Keratinocyte (primary cell): ENCODE results near the gene CACNA2D2. TPM values are rescaled to one million over a fixed set of nuclear protein-coding genes. Genes with fewer than 3 reads are reported as not detected.

Source experiments
- DNase-seq: peaks from one replicate; pipeline ENCODE4 v3.0.0-alpha.2; 2011; ENCODE audit warnings: low read depth, missing footprints, low spot score
- FAIRE-seq: peaks from 2 replicates; lab custom pipeline; 2011; peaks lifted over from hg19 to GRCh38; lab: Jason Lieb, UNC
- H2AFZ ChIP-seq: 2 replicates; pipeline ENCODE4 v1.6.0; 2012; ENCODE audit warnings: low read length, control low read depth, inconsistent platforms; ENCODE audit not compliant: control insufficient read depth
- H3K27ac ChIP-seq: 2 replicates; pipeline ENCODE4 v1.5.1; 2011; ENCODE audit warnings: low read length; ENCODE audit not compliant: control insufficient read depth, insufficient read depth
- H3K27me3 ChIP-seq: 3 replicates; pipeline ENCODE4 v1.6.0; 2011; ENCODE audit warnings: low read length; ENCODE audit not compliant: control insufficient read depth, insufficient read depth; ENCODE audit errors: extremely low read depth
- H3K36me3 ChIP-seq, 2 experiments: 2 replicates in 1 of 2; 3 replicates in 1 of 2; pipeline ENCODE4 v1.5.1; 2011; ENCODE audit warnings: low read length in 2 of 2, mild to moderate bottlenecking in 1 of 2; ENCODE audit not compliant: control insufficient read depth in 2 of 2, insufficient read depth in 2 of 2; ENCODE audit errors: extremely low read depth in 1 of 2
- H3K4me1 ChIP-seq: 3 replicates; pipeline ENCODE4 v1.5.1; 2011; ENCODE audit warnings: low read length; ENCODE audit not compliant: control insufficient read depth, insufficient read depth; ENCODE audit errors: extremely low read depth
- H3K4me2 ChIP-seq: 3 replicates; pipeline ENCODE4 v1.6.0; 2011; ENCODE audit warnings: low read depth, low read length; ENCODE audit not compliant: control insufficient read depth, insufficient read depth; ENCODE audit errors: extremely low read depth
- H3K4me3 ChIP-seq, 3 experiments: fragments of 200-600 bp in 1 of 3; sonication (generic) in 1 of 3; 2 replicates in 2 of 3; 3 replicates in 1 of 3; pipeline ENCODE4 v1.5.1; 2011 to 2016; ENCODE audit warnings: low read length in 3 of 3, mild to moderate bottlenecking in 3 of 3, control low read depth in 2 of 3, inconsistent platforms in 1 of 3, low read depth in 1 of 3, mixed read lengths in 1 of 3, mixed run types in 1 of 3, moderate library complexity in 1 of 3; ENCODE audit not compliant: control insufficient read depth in 2 of 3, insufficient read depth in 2 of 3; ENCODE audit errors: extremely low read depth in 1 of 3
- H3K79me2 ChIP-seq: 2 replicates; pipeline ENCODE4 v1.6.0; 2012; ENCODE audit warnings: low read length; ENCODE audit not compliant: control insufficient read depth, insufficient read depth
- H3K9ac ChIP-seq: 3 replicates; pipeline ENCODE4 v1.6.0; 2011; ENCODE audit warnings: low read length; ENCODE audit not compliant: control insufficient read depth, insufficient read depth; ENCODE audit errors: extremely low read depth
- H3K9me1 ChIP-seq: 3 replicates; pipeline ENCODE4 v1.6.0; 2011; ENCODE audit warnings: low read length; ENCODE audit not compliant: control insufficient read depth, insufficient read depth; ENCODE audit errors: extremely low read depth
- H3K9me3 ChIP-seq: 2 replicates; pipeline ENCODE4 v1.5.1; 2012; ENCODE audit warnings: low read depth, low read length; ENCODE audit not compliant: control insufficient read depth
- H4K20me1 ChIP-seq: 3 replicates; pipeline ENCODE4 v1.6.0; 2011; ENCODE audit warnings: low read length; ENCODE audit not compliant: control insufficient read depth, insufficient read depth; ENCODE audit errors: extremely low read depth
- CTCF ChIP-seq, 3 experiments: IDR thresholded peaks in 1 of 3; conservative IDR thresholded peaks in 1 of 3; optimal IDR thresholded peaks in 1 of 3; 2 replicates in 2 of 3; 3 replicates in 1 of 3; pipeline versions ENCODE3 to v1.5.1; 2011; ENCODE audit warnings: low read length in 3 of 3, mild to moderate bottlenecking in 3 of 3, moderate library complexity in 2 of 3, control low read depth in 1 of 3, inconsistent platforms in 1 of 3; ENCODE audit not compliant: insufficient read depth in 2 of 3; ENCODE audit errors: extremely low read depth in 1 of 3
- EZH2 ChIP-seq: IDR thresholded peaks from one replicate; pipeline ENCODE4 v1.6.1; 2012; ENCODE audit warnings: inconsistent platforms, mild to moderate bottlenecking, low read length, moderate library complexity
- dilution Hi-C: fragments of 300-500 bp; cut with MboI; formaldehyde crosslinking; loops from one replicate; pipeline ENCODE4 v1.7.0; 2020; ENCODE audit warnings: low sequenced_read_pairs; ENCODE audit not compliant: extremely low pct_ligation_motif_present
- polyA plus RNA-seq, 5 experiments: library from polyadenylated mRNA; depleted of rRNA in 3 of 5; stranded (reverse) in 3 of 5; stranded (forward) in 1 of 5; unstranded in 1 of 5; fragments of >200 nt; gene quantifications; 1 replicate in 1 of 5; 2 replicates in 3 of 5; 3 replicates in 1 of 5; pipeline versions ENCODE4 v1.2.1 to v1.2.3, GENCODE V29; 2011 to 2012; ENCODE audit warnings: missing spikeins in 2 of 5, low read depth in 1 of 5, low replicate concordance in 1 of 5

Gene CACNA2D2
- polyA plus RNA-seq, 1 donor (not counting 4 experiments of a cell fraction or from before 2014, with no cell fraction given) = 0.04 TPM

- H3K27ac ChIP-seq = no peak overlapping the region
- no peak overlapping the region for H3K4me3 ChIP-seq
- H3K9me1 ChIP-seq = no peaks in the 10 kb centered on the region
- H3K4me2 ChIP-seq = no peak overlapping the region
- H3K27me3 ChIP-seq = peaks cover 4% of the 10 kb centered on the region
- no peaks in the 10 kb centered on the region for H3K79me2 ChIP-seq
- no peak overlapping the region for H2AFZ ChIP-seq
- no peaks in the 10 kb centered on the region for H3K36me3 ChIP-seq
- no peak overlapping the region for H3K9ac ChIP-seq
- no peaks in the 10 kb centered on the region for H3K4me1 ChIP-seq
- no peak for DNase-seq
- H3K9me3 ChIP-seq = no peaks in the 10 kb centered on the region
- TF ChIP-seq EZH2 = no peak
- no peak for TF ChIP-seq CTCF (optimal IDR thresholded peaks at IDR 0.05 in 1 of 3, IDR thresholded peaks at IDR 0.05 in 1 of 3, conservative IDR thresholded peaks at IDR 0.05 in 1 of 3; ENCODE audit: extremely low read depth in 1 of 3, insufficient read depth in 2 of 3, low read length in 3 of 3)
- peaks cover 3% of the 10 kb centered on the region for H4K20me1 ChIP-seq
- dilution Hi-C loops = no loop called here
- FAIRE-seq = no peak
These were observed 122.9 kb downstream of the CACNA2D2 start for GRCh38 chr3:50380405-50381085.

DNA sequence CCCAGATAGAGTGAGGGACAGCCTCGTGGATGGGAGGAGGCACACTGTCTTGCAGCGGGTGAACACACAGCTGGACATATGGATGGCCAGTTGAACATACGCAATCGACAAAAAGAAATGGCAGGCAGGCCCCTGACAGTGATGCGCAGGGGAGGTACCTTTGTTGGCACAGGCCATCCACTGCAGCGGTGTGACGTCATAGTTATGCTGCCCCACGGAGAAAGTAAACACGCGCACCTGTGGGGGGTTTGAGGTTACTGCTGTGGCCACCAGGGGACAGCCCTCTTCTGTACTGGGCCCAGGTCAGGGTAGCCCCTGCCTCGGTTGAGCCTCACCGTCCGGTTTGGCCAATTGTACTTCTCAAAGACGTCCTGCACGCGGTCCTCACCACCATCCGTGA lies 124.7 kb downstream of the CACNA2D2 start:
- dilution Hi-C loops = no loop called here
- H3K4me2 ChIP-seq = no peak overlapping the region
- no peak for FAIRE-seq

More for the DNA sequence above, 124.7 kb downstream of the CACNA2D2 start:
- no peaks in the 10 kb centered on the region for H3K27me3 ChIP-seq
- no peak overlapping the region for H3K4me3 ChIP-seq
- no peak for DNase-seq
- H2AFZ ChIP-seq = no peak overlapping the region
- H3K79me2 ChIP-seq = no peaks in the 10 kb centered on the region
- H4K20me1 ChIP-seq = peaks cover 3% of the 10 kb centered on the region
- H3K36me3 ChIP-seq = no peaks in the 10 kb centered on the region
- no peak overlapping the region for H3K9ac ChIP-seq
- no peaks in the 10 kb centered on the region for H3K9me3 ChIP-seq
- H3K4me1 ChIP-seq = no peaks in the 10 kb centered on the region
- no peak overlapping the region for H3K27ac ChIP-seq
- H3K9me1 ChIP-seq = no peaks in the 10 kb centered on the region
- TF ChIP-seq EZH2 (no peak), CTCF (optimal IDR thresholded peaks at IDR 0.05 in 1 of 3, IDR thresholded peaks at IDR 0.05 in 1 of 3, conservative IDR thresholded peaks at IDR 0.05 in 1 of 3; ENCODE audit: extremely low read depth in 1 of 3, insufficient read depth in 2 of 3, low read length in 3 of 3) (no peak)
